ENCODE results near the gene GK.

GRCh38 chrX:30612250-30612655 is 41.0 kb upstream of the GK start:
- TF ChIP-seq CTCF (optimal IDR thresholded peaks at IDR 0.05 in 1 of 3, IDR thresholded peaks at IDR 0.05 in 1 of 3, conservative IDR thresholded peaks at IDR 0.05 in 1 of 3; ENCODE audit: extremely low read depth in 1 of 3, insufficient read depth in 2 of 3, low read length in 3 of 3), result no peak
- no peak for TF ChIP-seq EZH2 (IDR thresholded peaks at IDR 0.05; ENCODE audit: low read length)

All from keratinocyte (primary cell).